GM18499 (cell line): ENCODE results near the gene CWC15.
"Not testable (repeated sequence)": the region's sequence is repeated elsewhere in the genome, so short reads cannot be mapped to it uniquely, and the experiment has no call there.

Experiments used
- ATAC-seq: cut with Tn5 transposase; IDR thresholded peaks from one replicate; pipeline ENCODE4 v1.9.1; 2021; ENCODE audit warnings: moderate number of reproducible peaks; ENCODE audit not compliant: insufficient read depth, unreplicated experiment

The CWC15 gene

GRCh38 chr11:94924171-94924572, 49.2 kb downstream of the CWC15 start:
- ATAC-seq, result no peak

GRCh38 chr11:94923004-94923334, 50.4 kb downstream of the CWC15 start:
- no peak for ATAC-seq

- no peak for ATAC-seq
Observed at GRCh38 chr11:94922321-94923003, 50.9 kb downstream of the CWC15 start.

GRCh38 chr11:94920311-94920710, 53.0 kb downstream of the CWC15 start:
- no peak for ATAC-seq

- not testable (repeated sequence) for ATAC-seq
Observed at GRCh38 chr11:94913718-94914394, 59.5 kb downstream of the CWC15 start.

- ATAC-seq, result no peak
Observed at GRCh38 chr11:94912806-94913205, 60.5 kb downstream of the CWC15 start.
